HCT116 (cell line): ENCODE data around the gene KCNMB2. TPM values are rescaled to one million over a fixed set of nuclear protein-coding genes. Genes with fewer than 3 reads are reported as not detected.

Experiments used
- ATAC-seq: fragments of 200-7000 bp; cut with Tn5 transposase; 2 replicates; pipeline ENCODE4 v1.9.1; 2020; ENCODE audit warnings: mild to moderate bottlenecking, moderate library complexity
- BruUV-seq: library from RNA; stranded (reverse); fragments of 400-500 nt; replicated peaks from 2 replicates; lab custom pipeline; 2021; lab: Mats Ljungman, UMichigan
- CTCF ChIA-PET: fragments of 300-600 bp; sonication (Branson Sonifier 250); formaldehyde crosslinking; loops from one replicate; lab custom pipeline; 2021; ENCODE audit warnings: antibody characterized with exemption; lab: Charles Lee
- POLR2A ChIA-PET: fragments of 300-600, 350-600 bp; sonication (Branson Sonifier 250); formaldehyde crosslinking; loops from one replicate; lab custom pipeline; 2021; ENCODE audit warnings: antibody characterized with exemption; lab: Charles Lee
- RAD21 ChIA-PET, 2 experiments: fragments of 300-600 bp; sonication (Branson Sonifier 250); formaldehyde crosslinking; loops; one replicate each; lab custom pipeline; 2023; ENCODE audit warnings: low total read pairs in 2 of 2; ENCODE audit not compliant: uncharacterized antibody in 2 of 2, unreplicated experiment in 2 of 2, low non-redundant PET in 1 of 2; lab: Charles Lee
- DNase-seq: peaks from one replicate; pipeline ENCODE4 v3.0.0-alpha.2; 2010; ENCODE audit warnings: low read depth, low spot score
- H2AFZ ChIP-seq: fragments of 200-600 bp; shearing (Covaris generic), sonication (generic); 2 replicates; pipeline ENCODE4 v1.6.1; 2017; ENCODE audit warnings: low read depth, mixed run types, mixed read lengths, antibody characterized with exemption, low read length; ENCODE audit not compliant: poor library complexity, severe bottlenecking
- H3K27ac ChIP-seq: 2 replicates; pipeline ENCODE4 v1.5.1; 2012; ENCODE audit warnings: low read depth, low read length
- H3K27me3 ChIP-seq: fragments of 200-600 bp; sonication (generic); 2 replicates; pipeline ENCODE4 v1.6.1; 2016; ENCODE audit warnings: mixed run types, low read length, mixed read lengths; ENCODE audit not compliant: insufficient read depth
- H3K36me3 ChIP-seq, 2 experiments: fragments of 200-500 bp in 1 of 2; fragments of 200-600 bp in 1 of 2; sonication (Bioruptor generic) in 1 of 2; sonication (generic) in 1 of 2; 2 replicates each; pipeline versions ENCODE4 v1.5.1 to v1.6.1; 2014 to 2016; ENCODE audit warnings: low read length in 2 of 2, inconsistent platforms in 1 of 2, mixed read lengths in 1 of 2, mixed run types in 1 of 2; ENCODE audit not compliant: insufficient read depth in 2 of 2, control insufficient read depth in 1 of 2
- H3K4me1 ChIP-seq, 2 experiments: fragments of 200-600 bp in 1 of 2; sonication (generic) in 1 of 2; 2 replicates each; pipeline versions ENCODE4 v1.5.1 to v1.6.1; 2012 to 2017; ENCODE audit warnings: low read length in 2 of 2, inconsistent platforms in 1 of 2, mild to moderate bottlenecking in 1 of 2, mixed read lengths in 1 of 2, mixed run types in 1 of 2, moderate library complexity in 1 of 2; ENCODE audit not compliant: insufficient read depth in 2 of 2, control insufficient read depth in 1 of 2
- H3K4me2 ChIP-seq: fragments of 200-600 bp; sonication (generic); 2 replicates; pipeline ENCODE4 v1.6.1; 2017; ENCODE audit warnings: mixed run types, low read length, mixed read lengths
- H3K4me3 ChIP-seq, 2 experiments: fragments of 200-600 bp in 1 of 2; sonication (generic) in 1 of 2; replicated peaks in 1 of 2; 2 replicates each; pipeline ENCODE4 v1.5.1; 2011 to 2016; ENCODE audit warnings: low read length in 2 of 2, control low read depth in 1 of 2, low read depth in 1 of 2, mild to moderate bottlenecking in 1 of 2, mixed read lengths in 1 of 2, mixed run types in 1 of 2
- H3K79me2 ChIP-seq: fragments of 200-600 bp; sonication (generic); 2 replicates; pipeline ENCODE4 v1.6.1; 2017; ENCODE audit warnings: mild to moderate bottlenecking, mixed run types, low read length, moderate library complexity, mixed read lengths; ENCODE audit not compliant: insufficient read depth
- H3K9ac ChIP-seq: fragments of 200-600 bp; sonication (generic); 2 replicates; pipeline ENCODE4 v1.6.1; 2016; ENCODE audit warnings: low read length, mixed read lengths
- H3K9me2 ChIP-seq: fragments of 200-600 bp; sonication (generic), shearing (Covaris generic); 2 replicates; pipeline ENCODE4 v1.6.1; 2017; ENCODE audit warnings: mixed run types, mild to moderate bottlenecking, moderate library complexity; ENCODE audit not compliant: insufficient read depth
- H3K9me3 ChIP-seq, 2 experiments: fragments of 200-500 bp in 1 of 2; fragments of 200-600 bp in 1 of 2; sonication (Bioruptor generic) in 1 of 2; sonication (generic) in 1 of 2; 2 replicates each; pipeline ENCODE4 v1.6.1; 2014 to 2017; ENCODE audit warnings: low read length in 2 of 2, mixed read lengths in 2 of 2, inconsistent platforms in 1 of 2, low read depth in 1 of 2, mild to moderate bottlenecking in 1 of 2, mixed run types in 1 of 2, moderate library complexity in 1 of 2; ENCODE audit not compliant: control insufficient read depth in 1 of 2, insufficient read depth in 1 of 2
- H4K20me1 ChIP-seq: fragments of 200-600 bp; sonication (generic), shearing (Covaris generic); 2 replicates; pipeline ENCODE4 v1.6.1; 2017; ENCODE audit warnings: mixed run types, mild to moderate bottlenecking, moderate library complexity; ENCODE audit not compliant: insufficient read depth
- CEBPB ChIP-seq: IDR thresholded peaks from 2 replicates; pipeline ENCODE4 v1.6.1; 2012; ENCODE audit warnings: low read depth
- EGR1 ChIP-seq: IDR thresholded peaks from 2 replicates; pipeline ENCODE4 v1.6.1; 2012; ENCODE audit warnings: low read depth
- ELF1 ChIP-seq: IDR thresholded peaks from 2 replicates; pipeline ENCODE4 v1.6.1; 2012; ENCODE audit warnings: low read depth, borderline replicate concordance
- EZH2 ChIP-seq: fragments of 200-600 bp; sonication (generic); IDR thresholded peaks from 2 replicates; pipeline ENCODE4 v1.6.1; 2017; ENCODE audit warnings: antibody characterized with exemption, mixed run types
- EZH2phosphoT487 ChIP-seq: fragments of 200-600 bp; IDR thresholded peaks from 2 replicates; pipeline ENCODE4 v1.6.1; 2018; ENCODE audit warnings: antibody characterized with exemption, borderline replicate concordance
- JUND ChIP-seq: IDR thresholded peaks from 2 replicates; pipeline ENCODE4 v1.6.1; 2012
- POLR2AphosphoS5 ChIP-seq: IDR thresholded peaks from 2 replicates; pipeline ENCODE4 v1.6.1; 2011; ENCODE audit warnings: mild to moderate bottlenecking, low read depth, low read length, moderate library complexity
- SIN3A ChIP-seq: IDR thresholded peaks from 2 replicates; pipeline ENCODE4 v1.6.1; 2012; ENCODE audit warnings: low read depth
- TCF7L2 ChIP-seq: IDR thresholded peaks from 2 replicates; pipeline ENCODE4 v1.7.0; 2011; ENCODE audit warnings: borderline replicate concordance, inconsistent platforms; ENCODE audit not compliant: insufficient read depth, insufficient read length; ENCODE audit errors: extremely low read depth
- ZFX ChIP-seq: fragments of 450-650 bp; IDR thresholded peaks from 2 replicates; pipeline ENCODE4 v1.6.1; 2017
- intact Hi-C: fragments of 100-400 bp; cut with micrococcal nuclease; formaldehyde crosslinking; loops from 2 replicates; pipeline ENCODE4 v1.10.0; 2022
- total RNA-seq: library from RNA; stranded (reverse); gene quantifications from one replicate; pipeline ENCODE4 v1.2.1, GENCODE V29; 2021; ENCODE audit not compliant: unreplicated experiment
- TF ChIP-seq, protein P1 (sequence below): IDR thresholded peaks from 2 replicates; pipeline ENCODE4 v1.6.1; 2012
- TF ChIP-seq, protein P2 (sequence below): IDR thresholded peaks from 2 replicates; pipeline ENCODE4 v1.6.1; 2012
- TF ChIP-seq, protein P3 (sequence below), 3 experiments: fragments of 200-600 bp in 1 of 3; sonication (generic) in 1 of 3; IDR thresholded peaks in 2 of 3; conservative IDR thresholded peaks in 1 of 3; 2 replicates each; pipeline ENCODE4 v1.5.1; 2012 to 2017; ENCODE audit warnings: low read depth in 2 of 3, low read length in 2 of 3, antibody characterized with exemption in 1 of 3, borderline replicate concordance in 1 of 3, control low read depth in 1 of 3, mild to moderate bottlenecking in 1 of 3, mixed read lengths in 1 of 3, mixed run types in 1 of 3, moderate library complexity in 1 of 3; ENCODE audit not compliant: insufficient read depth in 1 of 3

KCNMB2 gene
- total RNA-seq, 1 experiment from 2014 or later, result not detected

DNA sequence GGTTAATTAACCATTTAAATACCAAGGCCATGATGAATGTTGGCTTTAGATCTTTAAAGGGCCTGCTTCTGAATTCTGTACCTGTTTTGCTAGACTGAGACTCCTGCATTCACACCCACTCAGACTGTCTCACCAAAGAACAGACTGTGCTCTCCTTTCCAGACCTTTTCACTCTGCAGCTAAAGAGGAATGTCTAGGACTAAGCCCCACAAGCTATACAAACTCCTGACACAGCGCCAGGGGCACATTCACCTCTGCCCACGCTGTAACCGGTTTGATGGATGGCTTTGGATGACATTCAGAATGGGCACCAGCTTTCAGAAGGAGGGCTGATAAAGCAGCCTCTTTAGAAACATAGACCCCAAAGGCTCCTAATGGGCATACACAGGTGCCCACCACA, 200.1 kb downstream of the KCNMB2 start:
- BruUV-seq, result no TSS peak
- no peaks in the 10 kb centered on the region for H3K4me1 ChIP-seq
- no peak overlapping the region for H3K27ac ChIP-seq
- H3K9me2 ChIP-seq, result no peaks in the 10 kb centered on the region
- H3K9ac ChIP-seq, result no peak overlapping the region
- intact Hi-C loops, result no loop called here
- H3K4me2 ChIP-seq, result no peak overlapping the region
- DNase-seq, result no peak
- CTCF ChIA-PET, result no interaction called here
- H3K27me3 ChIP-seq, result no peaks in the 10 kb centered on the region
- no peak for TF ChIP-seq EZH2
- no peak for TF ChIP-seq ZFX
- no peak for TF ChIP-seq EZH2phosphoT487
- TF ChIP-seq CEBPB, result no peak
- TF ChIP-seq, protein P1, sequence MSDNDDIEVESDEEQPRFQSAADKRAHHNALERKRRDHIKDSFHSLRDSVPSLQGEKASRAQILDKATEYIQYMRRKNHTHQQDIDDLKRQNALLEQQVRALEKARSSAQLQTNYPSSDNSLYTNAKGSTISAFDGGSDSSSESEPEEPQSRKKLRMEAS, result no peak
- TF ChIP-seq JUND, result no peak
- TF ChIP-seq, protein P2, sequence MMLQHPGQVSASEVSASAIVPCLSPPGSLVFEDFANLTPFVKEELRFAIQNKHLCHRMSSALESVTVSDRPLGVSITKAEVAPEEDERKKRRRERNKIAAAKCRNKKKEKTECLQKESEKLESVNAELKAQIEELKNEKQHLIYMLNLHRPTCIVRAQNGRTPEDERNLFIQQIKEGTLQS, result no peak
- no peak for TF ChIP-seq ELF1
- TF ChIP-seq, protein P3, sequence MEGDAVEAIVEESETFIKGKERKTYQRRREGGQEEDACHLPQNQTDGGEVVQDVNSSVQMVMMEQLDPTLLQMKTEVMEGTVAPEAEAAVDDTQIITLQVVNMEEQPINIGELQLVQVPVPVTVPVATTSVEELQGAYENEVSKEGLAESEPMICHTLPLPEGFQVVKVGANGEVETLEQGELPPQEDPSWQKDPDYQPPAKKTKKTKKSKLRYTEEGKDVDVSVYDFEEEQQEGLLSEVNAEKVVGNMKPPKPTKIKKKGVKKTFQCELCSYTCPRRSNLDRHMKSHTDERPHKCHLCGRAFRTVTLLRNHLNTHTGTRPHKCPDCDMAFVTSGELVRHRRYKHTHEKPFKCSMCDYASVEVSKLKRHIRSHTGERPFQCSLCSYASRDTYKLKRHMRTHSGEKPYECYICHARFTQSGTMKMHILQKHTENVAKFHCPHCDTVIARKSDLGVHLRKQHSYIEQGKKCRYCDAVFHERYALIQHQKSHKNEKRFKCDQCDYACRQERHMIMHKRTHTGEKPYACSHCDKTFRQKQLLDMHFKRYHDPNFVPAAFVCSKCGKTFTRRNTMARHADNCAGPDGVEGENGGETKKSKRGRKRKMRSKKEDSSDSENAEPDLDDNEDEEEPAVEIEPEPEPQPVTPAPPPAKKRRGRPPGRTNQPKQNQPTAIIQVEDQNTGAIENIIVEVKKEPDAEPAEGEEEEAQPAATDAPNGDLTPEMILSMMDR (IDR thresholded peaks at IDR 0.05 in 2 of 3, conservative IDR thresholded peaks at IDR 0.05 in 1 of 3; ENCODE audit: borderline replicate concordance in 1 of 3, insufficient read depth in 1 of 3, low read depth in 2 of 3, low read length in 2 of 3), result no peak
- no peak for TF ChIP-seq SIN3A
- no peak for TF ChIP-seq EGR1
- TF ChIP-seq TCF7L2, result no peak
- no peak for TF ChIP-seq POLR2AphosphoS5
- no peak overlapping the region for H3K4me3 ChIP-seq
- H3K79me2 ChIP-seq, result no peaks in the 10 kb centered on the region
- H2AFZ ChIP-seq, result no peak overlapping the region
- ATAC-seq, result no peak
- no peaks in the 10 kb centered on the region for H4K20me1 ChIP-seq
- RAD21 ChIA-PET, result no interaction called here
- POLR2A ChIA-PET, result no interaction called here
- H3K36me3 ChIP-seq, result no peaks in the 10 kb centered on the region
- H3K9me3 ChIP-seq, result no peaks in the 10 kb centered on the region
